Fibroblast of the aortic adventitia (primary cell): ENCODE results near the gene CD81. TPM values are rescaled to one million over a fixed set of nuclear protein-coding genes. Genes with fewer than 3 reads are reported as not detected.

Experiments used
- DNase-seq: peaks from one replicate; pipeline ENCODE4 v3.0.0-alpha.2; 2010; ENCODE audit warnings: low read depth
- H3K4me3 ChIP-seq: 2 replicates; pipeline ENCODE4 v1.5.1; 2011; ENCODE audit warnings: low read depth, mild to moderate bottlenecking, control low read depth, low read length, moderate library complexity
- CTCF ChIP-seq: IDR thresholded peaks from 2 replicates; pipeline ENCODE4 v1.5.1; 2011; ENCODE audit warnings: mild to moderate bottlenecking, low read length, control low read depth, inconsistent platforms; ENCODE audit not compliant: insufficient read depth
- total RNA-seq: library from RNA; depleted of rRNA; stranded (reverse); fragments of >200 nt; gene quantifications from 2 replicates; pipeline ENCODE4 v1.2.3, GENCODE V29; 2012; ENCODE audit warnings: low replicate concordance

The CD81 gene
- total RNA-seq, 1 donor: 282 TPM

- no peak for TF ChIP-seq CTCF
- no peak for DNase-seq
Observed at GRCh38 chr11:2395856-2396255, 18.7 kb downstream of the CD81 start.

GRCh38 chr11:2396471-2396870 lies 19.4 kb downstream of the CD81 start:
- no peak for DNase-seq
- no peak overlapping the region for H3K4me3 ChIP-seq
- no peak for TF ChIP-seq CTCF

More at GRCh38 chr11:2395856-2396255, 18.7 kb downstream of the CD81 start:
- no peak overlapping the region for H3K4me3 ChIP-seq

GRCh38 chr11:2397005-2397404 lies 19.9 kb downstream of the CD81 start:
- no peak for DNase-seq
- H3K4me3 ChIP-seq: no peak overlapping the region
- no peak for TF ChIP-seq CTCF

- no peak for TF ChIP-seq CTCF
- no peak for DNase-seq
- H3K4me3 ChIP-seq: peak overlapping the region; percentile 75
Observed at GRCh38 chr11:2398664-2399355, 21.7 kb downstream of the CD81 start.

- H3K4me3 ChIP-seq: peak overlapping the region; percentile 75
- no peak for TF ChIP-seq CTCF
- peak; percentile 24 for DNase-seq
Observed at GRCh38 chr11:2399488-2400068, 22.5 kb downstream of the CD81 start.

- peak; percentile 98 for TF ChIP-seq CTCF
- peak within 1 kb of the TSS; percentile 94 for H3K4me3 ChIP-seq
- peak; percentile 100 for DNase-seq
Observed at GRCh38 chr11:2400069-2400761, 23.1 kb downstream of the CD81 start, which contains the start of gene TSSC4. Gene TSSC4, plus strand, starts transcription at chr11:2400750. Its CDS starts 1,884 bp downstream, at chr11:2402634.
